PC-3 (cell line): ENCODE results near the gene CRIP2. TPM values are rescaled to one million over a fixed set of nuclear protein-coding genes. Genes with fewer than 3 reads are reported as not detected.

ENCODE experiments used
- ATAC-seq: fragments of 200-7000 bp; cut with Tn5 transposase; 2 replicates; pipeline ENCODE4 v1.9.1; 2020; ENCODE audit warnings: mild to moderate bottlenecking, moderate library complexity
- BruUV-seq: library from RNA; stranded (reverse); fragments of 400-500 nt; replicated peaks from 2 replicates; lab custom pipeline; 2021; lab: Mats Ljungman, UMichigan
- CTCF ChIA-PET: fragments of 300-600 bp; sonication (Branson Sonifier 250); formaldehyde crosslinking; loops from one replicate; lab custom pipeline; 2022; ENCODE audit warnings: antibody characterized with exemption; lab: Charles Lee
- POLR2A ChIA-PET: fragments of 300-600 bp; sonication (Branson Sonifier 250); formaldehyde crosslinking; loops from one replicate; lab custom pipeline; 2022; ENCODE audit warnings: antibody characterized with exemption; ENCODE audit not compliant: unreplicated experiment; lab: Charles Lee
- DNase-seq: peaks from one replicate; pipeline ENCODE4 v3.0.0-alpha.2; 2015
- H2AFZ ChIP-seq: fragments of 300-600 bp; sonication (generic); 2 replicates; pipeline ENCODE4 v1.6.0; 2016; ENCODE audit warnings: antibody characterized with exemption, low read length
- H3F3A ChIP-seq: fragments of 300-600 bp; sonication (generic); one replicate; pipeline ENCODE4 v1.6.0; 2017; ENCODE audit warnings: antibody characterized with exemption, low read length, control low read depth, mild to moderate bottlenecking; ENCODE audit not compliant: unreplicated experiment
- H3K27ac ChIP-seq: fragments of 300-600 bp; sonication (generic); 2 replicates; pipeline ENCODE4 v1.5.1; 2016; ENCODE audit warnings: mild to moderate bottlenecking, low read length
- H3K27me3 ChIP-seq: fragments of 300-600 bp; sonication (generic); 2 replicates; pipeline ENCODE4 v1.6.1; 2016; ENCODE audit warnings: low read length, mixed read lengths
- H3K36me3 ChIP-seq: fragments of 300-600 bp; sonication (generic); 2 replicates; pipeline ENCODE4 v1.6.1; 2016; ENCODE audit warnings: low read depth, mixed run types, low read length, mixed read lengths
- H3K4me1 ChIP-seq: fragments of 300-600 bp; sonication (generic); 2 replicates; pipeline ENCODE4 v1.5.1; 2016; ENCODE audit warnings: low read length; ENCODE audit not compliant: insufficient read depth
- H3K4me2 ChIP-seq: fragments of 300-600 bp; sonication (generic); 2 replicates; pipeline ENCODE4 v1.6.0; 2016; ENCODE audit warnings: low read length
- H3K4me3 ChIP-seq: fragments of 300-600 bp; sonication (generic); 2 replicates; pipeline ENCODE4 v1.5.1; 2016; ENCODE audit warnings: mild to moderate bottlenecking, low read length, mixed read lengths
- H3K79me2 ChIP-seq: fragments of 300-600 bp; sonication (generic); 2 replicates; pipeline ENCODE4 v1.6.1; 2017; ENCODE audit warnings: low read length, mixed read lengths
- H3K9ac ChIP-seq: fragments of 300-600 bp; sonication (generic); 2 replicates; pipeline ENCODE4 v1.6.0; 2016; ENCODE audit warnings: mild to moderate bottlenecking, low read length
- H3K9me2 ChIP-seq: fragments of 300-600 bp; sonication (generic); replicated peaks from 2 replicates; pipeline ENCODE4 v1.6.1; 2016; ENCODE audit warnings: mixed run types, low read length, mixed read lengths
- H3K9me3 ChIP-seq: fragments of 300-600 bp; sonication (generic); 2 replicates; pipeline ENCODE4 v1.6.1; 2016; ENCODE audit warnings: low read length, mixed read lengths
- H4K20me1 ChIP-seq: fragments of 300-600 bp; sonication (generic); 2 replicates; pipeline ENCODE4 v1.6.1; 2016; ENCODE audit warnings: low read length, mixed read lengths
- CTCF ChIP-seq: fragments of 300-600 bp; sonication (generic); conservative IDR thresholded peaks from 2 replicates; pipeline ENCODE4 v1.5.1; 2017; ENCODE audit warnings: antibody characterized with exemption, low read depth, mild to moderate bottlenecking, low read length
- EZH2 ChIP-seq: fragments of 300-600 bp; sonication (generic); IDR thresholded peaks from one replicate; pipeline ENCODE4 v1.6.1; 2017; ENCODE audit warnings: antibody characterized with exemption, mild to moderate bottlenecking, low read length; ENCODE audit not compliant: unreplicated experiment
- EZH2phosphoT487 ChIP-seq: fragments of 300-600 bp; sonication (generic); IDR thresholded peaks from 2 replicates; pipeline ENCODE4 v1.6.1; 2018; ENCODE audit warnings: mild to moderate bottlenecking, antibody characterized with exemption, low read length, borderline replicate concordance
- intact Hi-C: fragments of 100-400 bp; cut with micrococcal nuclease; formaldehyde crosslinking; loops from 2 replicates; pipeline ENCODE4 v1.9.0; 2023
- total RNA-seq: library from RNA; depleted of rRNA; stranded (reverse); fragments of >200 nt; gene quantifications from 2 replicates; pipeline ENCODE4 v1.2.3, GENCODE V29; 2014

CRIP2 gene
- total RNA-seq, 1 experiment from 2014 or later, result 100 TPM

- ATAC-seq (no peak), DNase-seq (no peak)
- Histone ChIP-seq H2AFZ (no peak overlapping the region), H3K27me3 (no peaks in the 10 kb centered on the region), H4K20me1 (no peaks in the 10 kb centered on the region), H3F3A (no peaks in the 10 kb centered on the region), H3K4me3 (no peak overlapping the region), H3K36me3 (no peaks in the 10 kb centered on the region), H3K9ac (no peak overlapping the region), H3K79me2 (no peaks in the 10 kb centered on the region), H3K9me2 (no peaks in the 10 kb centered on the region), H3K4me2 (no peak overlapping the region), H3K9me3 (no peaks in the 10 kb centered on the region), H3K27ac (no peak overlapping the region), H3K4me1 (no peaks in the 10 kb centered on the region)
- CTCF ChIA-PET, result no interaction called here
- no peak for TF ChIP-seq EZH2
- no peak for TF ChIP-seq CTCF
- TF ChIP-seq EZH2phosphoT487, result no peak
- BruUV-seq, result no TSS peak
- POLR2A ChIA-PET, result no interaction called here
- intact Hi-C loops, result no loop called here
Observed at GRCh38 chr14:105502446-105503295, 28.1 kb downstream of the CRIP2 start.

- no peak overlapping the region for H3K4me2 ChIP-seq
- H3F3A ChIP-seq, result no peaks in the 10 kb centered on the region
- no peak for ATAC-seq
- POLR2A ChIA-PET, result no interaction called here
- BruUV-seq, result no TSS peak
- H3K79me2 ChIP-seq, result no peaks in the 10 kb centered on the region
- H4K20me1 ChIP-seq, result no peaks in the 10 kb centered on the region
- no peak overlapping the region for H3K4me3 ChIP-seq
- H3K27ac ChIP-seq, result no peak overlapping the region
- H2AFZ ChIP-seq, result no peak overlapping the region
- CTCF ChIA-PET, result no interaction called here
- no peaks in the 10 kb centered on the region for H3K9me3 ChIP-seq
- intact Hi-C loops, result no loop called here
- H3K9ac ChIP-seq, result no peak overlapping the region
- H3K4me1 ChIP-seq, result no peaks in the 10 kb centered on the region
- H3K9me2 ChIP-seq, result no peaks in the 10 kb centered on the region
- DNase-seq, result no peak
- no peak for TF ChIP-seq EZH2
- TF ChIP-seq CTCF, result no peak
- no peak for TF ChIP-seq EZH2phosphoT487
- H3K27me3 ChIP-seq, result no peaks in the 10 kb centered on the region
- H3K36me3 ChIP-seq, result no peaks in the 10 kb centered on the region
Observed at GRCh38 chr14:105503296-105503640, 28.6 kb downstream of the CRIP2 start.

- H3K36me3 ChIP-seq, result no peaks in the 10 kb centered on the region
- H3K27me3 ChIP-seq, result no peaks in the 10 kb centered on the region
- H3F3A ChIP-seq, result no peaks in the 10 kb centered on the region
- no peak overlapping the region for H3K9ac ChIP-seq
- H3K4me2 ChIP-seq, result no peak overlapping the region
- H2AFZ ChIP-seq, result no peak overlapping the region
- H4K20me1 ChIP-seq, result no peaks in the 10 kb centered on the region
- ATAC-seq (no peak), DNase-seq (no peak)
- H3K9me3 ChIP-seq, result no peaks in the 10 kb centered on the region
- intact Hi-C loops, result no loop called here
- H3K4me3 ChIP-seq, result no peak overlapping the region
- TF ChIP-seq EZH2 (no peak), CTCF (no peak), EZH2phosphoT487 (no peak)
- BruUV-seq, result no TSS peak
- H3K9me2 ChIP-seq, result no peaks in the 10 kb centered on the region
- no peak overlapping the region for H3K27ac ChIP-seq
- H3K4me1 ChIP-seq, result no peaks in the 10 kb centered on the region
- POLR2A ChIA-PET, result no interaction called here
- no peaks in the 10 kb centered on the region for H3K79me2 ChIP-seq
- CTCF ChIA-PET, result no interaction called here
Observed at GRCh38 chr14:105503935-105504692, 29.5 kb downstream of the CRIP2 start.
